Measurements from ENCODE around the gene TNFSF9.

DNA sequence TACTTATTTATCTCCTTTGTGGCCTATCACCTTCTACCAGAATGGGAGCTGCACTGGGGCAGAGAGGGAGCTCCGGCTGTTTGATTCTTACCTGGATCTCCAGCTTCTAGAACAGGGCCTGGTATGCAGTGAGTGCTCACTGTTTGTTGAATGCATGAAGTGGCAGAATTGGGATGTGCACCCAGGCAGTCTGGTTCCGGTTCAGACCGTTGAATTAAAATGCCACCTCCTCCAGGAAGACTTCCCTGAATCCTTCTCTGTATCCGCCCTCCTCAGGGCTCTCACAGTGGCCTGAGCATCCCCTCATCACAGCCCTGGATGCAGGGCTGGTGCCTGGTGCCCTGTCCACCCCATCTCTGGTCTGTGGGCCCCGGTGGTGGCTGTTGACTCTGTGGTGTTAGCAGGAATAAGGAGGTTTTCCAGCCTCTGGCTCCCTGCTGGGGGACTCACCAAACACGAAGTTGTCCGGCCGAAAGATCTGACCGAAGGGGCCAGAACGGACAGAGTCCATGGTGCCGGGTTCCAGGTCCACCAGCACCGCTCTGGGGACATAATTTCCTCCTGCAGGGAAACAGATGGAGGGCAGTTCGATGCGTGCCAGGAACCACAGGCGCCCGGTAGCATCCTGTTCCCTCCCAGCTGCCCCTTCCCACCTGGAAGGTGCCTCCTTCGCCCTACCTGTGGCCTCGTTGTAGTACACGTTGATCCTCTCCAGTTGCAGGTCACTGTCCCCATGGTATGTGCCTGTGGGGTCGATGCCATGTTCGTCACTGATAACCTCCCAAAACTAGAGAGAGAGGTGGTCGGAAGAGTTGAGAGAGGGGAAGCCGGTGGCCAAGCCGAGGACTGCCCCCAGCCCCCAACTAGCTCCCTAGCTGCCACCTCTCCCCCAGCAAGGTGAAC lies 29.7 kb upstream of the TNFSF9 start:
- TF ChIP-seq, protein P1, sequence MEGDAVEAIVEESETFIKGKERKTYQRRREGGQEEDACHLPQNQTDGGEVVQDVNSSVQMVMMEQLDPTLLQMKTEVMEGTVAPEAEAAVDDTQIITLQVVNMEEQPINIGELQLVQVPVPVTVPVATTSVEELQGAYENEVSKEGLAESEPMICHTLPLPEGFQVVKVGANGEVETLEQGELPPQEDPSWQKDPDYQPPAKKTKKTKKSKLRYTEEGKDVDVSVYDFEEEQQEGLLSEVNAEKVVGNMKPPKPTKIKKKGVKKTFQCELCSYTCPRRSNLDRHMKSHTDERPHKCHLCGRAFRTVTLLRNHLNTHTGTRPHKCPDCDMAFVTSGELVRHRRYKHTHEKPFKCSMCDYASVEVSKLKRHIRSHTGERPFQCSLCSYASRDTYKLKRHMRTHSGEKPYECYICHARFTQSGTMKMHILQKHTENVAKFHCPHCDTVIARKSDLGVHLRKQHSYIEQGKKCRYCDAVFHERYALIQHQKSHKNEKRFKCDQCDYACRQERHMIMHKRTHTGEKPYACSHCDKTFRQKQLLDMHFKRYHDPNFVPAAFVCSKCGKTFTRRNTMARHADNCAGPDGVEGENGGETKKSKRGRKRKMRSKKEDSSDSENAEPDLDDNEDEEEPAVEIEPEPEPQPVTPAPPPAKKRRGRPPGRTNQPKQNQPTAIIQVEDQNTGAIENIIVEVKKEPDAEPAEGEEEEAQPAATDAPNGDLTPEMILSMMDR (IDR thresholded peaks at IDR 0.05; ENCODE audit: low read depth, low read length, missing input control) = no peak
- TF ChIP-seq MAX (IDR thresholded peaks at IDR 0.05) (no peak), EGR1 (IDR thresholded peaks at IDR 0.05; ENCODE audit: low read depth in 2 of 2) (no peak), TAF1 (conservative IDR thresholded peaks at IDR 0.05) (no peak), YY1 (IDR thresholded peaks at IDR 0.05) (no peak), NR2F2 (IDR thresholded peaks at IDR 0.05) (no peak), JUND (IDR thresholded peaks at IDR 0.05) (no peak), RXRA (IDR thresholded peaks at IDR 0.05) (no peak), RAD21 (IDR thresholded peaks at IDR 0.05) (no peak), SP1 (IDR thresholded peaks at IDR 0.05) (no peak), ZBTB33 (IDR thresholded peaks at IDR 0.05) (no peak)
- TF ChIP-seq, protein P2, sequence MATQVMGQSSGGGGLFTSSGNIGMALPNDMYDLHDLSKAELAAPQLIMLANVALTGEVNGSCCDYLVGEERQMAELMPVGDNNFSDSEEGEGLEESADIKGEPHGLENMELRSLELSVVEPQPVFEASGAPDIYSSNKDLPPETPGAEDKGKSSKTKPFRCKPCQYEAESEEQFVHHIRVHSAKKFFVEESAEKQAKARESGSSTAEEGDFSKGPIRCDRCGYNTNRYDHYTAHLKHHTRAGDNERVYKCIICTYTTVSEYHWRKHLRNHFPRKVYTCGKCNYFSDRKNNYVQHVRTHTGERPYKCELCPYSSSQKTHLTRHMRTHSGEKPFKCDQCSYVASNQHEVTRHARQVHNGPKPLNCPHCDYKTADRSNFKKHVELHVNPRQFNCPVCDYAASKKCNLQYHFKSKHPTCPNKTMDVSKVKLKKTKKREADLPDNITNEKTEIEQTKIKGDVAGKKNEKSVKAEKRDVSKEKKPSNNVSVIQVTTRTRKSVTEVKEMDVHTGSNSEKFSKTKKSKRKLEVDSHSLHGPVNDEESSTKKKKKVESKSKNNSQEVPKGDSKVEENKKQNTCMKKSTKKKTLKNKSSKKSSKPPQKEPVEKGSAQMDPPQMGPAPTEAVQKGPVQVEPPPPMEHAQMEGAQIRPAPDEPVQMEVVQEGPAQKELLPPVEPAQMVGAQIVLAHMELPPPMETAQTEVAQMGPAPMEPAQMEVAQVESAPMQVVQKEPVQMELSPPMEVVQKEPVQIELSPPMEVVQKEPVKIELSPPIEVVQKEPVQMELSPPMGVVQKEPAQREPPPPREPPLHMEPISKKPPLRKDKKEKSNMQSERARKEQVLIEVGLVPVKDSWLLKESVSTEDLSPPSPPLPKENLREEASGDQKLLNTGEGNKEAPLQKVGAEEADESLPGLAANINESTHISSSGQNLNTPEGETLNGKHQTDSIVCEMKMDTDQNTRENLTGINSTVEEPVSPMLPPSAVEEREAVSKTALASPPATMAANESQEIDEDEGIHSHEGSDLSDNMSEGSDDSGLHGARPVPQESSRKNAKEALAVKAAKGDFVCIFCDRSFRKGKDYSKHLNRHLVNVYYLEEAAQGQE (IDR thresholded peaks at IDR 0.05) = no peak

All from liver (tissue), 3 donors.